ENCODE data around the gene USP3.

DNA sequence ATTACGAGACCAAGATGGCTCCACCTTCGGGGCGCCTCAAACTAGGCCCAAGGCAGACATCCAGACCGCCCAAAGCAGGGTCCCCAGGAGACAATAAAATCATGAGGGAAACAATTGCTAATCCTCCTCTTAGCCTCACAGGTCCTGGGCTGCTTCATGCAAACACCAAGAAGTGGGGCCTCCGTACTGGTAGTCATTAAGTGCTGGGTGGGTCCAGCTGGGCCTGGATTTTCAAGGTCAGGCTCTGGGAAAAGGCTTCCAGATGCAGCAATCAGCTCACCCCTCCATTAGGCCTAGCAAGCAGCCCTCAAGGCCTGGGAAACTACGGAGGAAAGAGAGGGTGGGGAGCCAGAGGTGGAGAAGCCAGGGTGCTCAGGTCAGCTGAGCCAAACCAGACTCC lies 93.4 kb downstream of the USP3 start:
- TF ChIP-seq EP300 (IDR thresholded peaks at IDR 0.05) (no peak), POLR2A (IDR thresholded peaks at IDR 0.05) (no peak)
- TF ChIP-seq, protein P1, sequence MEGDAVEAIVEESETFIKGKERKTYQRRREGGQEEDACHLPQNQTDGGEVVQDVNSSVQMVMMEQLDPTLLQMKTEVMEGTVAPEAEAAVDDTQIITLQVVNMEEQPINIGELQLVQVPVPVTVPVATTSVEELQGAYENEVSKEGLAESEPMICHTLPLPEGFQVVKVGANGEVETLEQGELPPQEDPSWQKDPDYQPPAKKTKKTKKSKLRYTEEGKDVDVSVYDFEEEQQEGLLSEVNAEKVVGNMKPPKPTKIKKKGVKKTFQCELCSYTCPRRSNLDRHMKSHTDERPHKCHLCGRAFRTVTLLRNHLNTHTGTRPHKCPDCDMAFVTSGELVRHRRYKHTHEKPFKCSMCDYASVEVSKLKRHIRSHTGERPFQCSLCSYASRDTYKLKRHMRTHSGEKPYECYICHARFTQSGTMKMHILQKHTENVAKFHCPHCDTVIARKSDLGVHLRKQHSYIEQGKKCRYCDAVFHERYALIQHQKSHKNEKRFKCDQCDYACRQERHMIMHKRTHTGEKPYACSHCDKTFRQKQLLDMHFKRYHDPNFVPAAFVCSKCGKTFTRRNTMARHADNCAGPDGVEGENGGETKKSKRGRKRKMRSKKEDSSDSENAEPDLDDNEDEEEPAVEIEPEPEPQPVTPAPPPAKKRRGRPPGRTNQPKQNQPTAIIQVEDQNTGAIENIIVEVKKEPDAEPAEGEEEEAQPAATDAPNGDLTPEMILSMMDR (IDR thresholded peaks at IDR 0.05): no peak
